Breast epithelium (tissue), 3 donors: ENCODE data around the gene SDK2.
"Not testable (repeated sequence)": the region's sequence is repeated elsewhere in the genome, so short reads cannot be mapped to it uniquely, and the experiment has no call there.

Experiments used
- POLR2A ChIP-seq: fragments of 450-650 bp; IDR thresholded peaks from one replicate; pipeline ENCODE4 v1.6.1; 2016; ENCODE audit warnings: antibody characterized with exemption, mild to moderate bottlenecking, moderate library complexity
- POLR2AphosphoS5 ChIP-seq, 3 donors: sonication (generic); formaldehyde crosslinking; IDR thresholded peaks; one replicate each; pipeline ENCODE4 v1.6.1; 2017; ENCODE audit warnings: antibody characterized with exemption in 3 of 3
- TF ChIP-seq, protein P1 (sequence below), 3 donors: fragments of 450-650 bp; IDR thresholded peaks; one replicate each; pipeline ENCODE4 v1.5.1; 2016 to 2017; ENCODE audit warnings: antibody characterized with exemption in 3 of 3, mild to moderate bottlenecking in 3 of 3, moderate library complexity in 3 of 3

DNA sequence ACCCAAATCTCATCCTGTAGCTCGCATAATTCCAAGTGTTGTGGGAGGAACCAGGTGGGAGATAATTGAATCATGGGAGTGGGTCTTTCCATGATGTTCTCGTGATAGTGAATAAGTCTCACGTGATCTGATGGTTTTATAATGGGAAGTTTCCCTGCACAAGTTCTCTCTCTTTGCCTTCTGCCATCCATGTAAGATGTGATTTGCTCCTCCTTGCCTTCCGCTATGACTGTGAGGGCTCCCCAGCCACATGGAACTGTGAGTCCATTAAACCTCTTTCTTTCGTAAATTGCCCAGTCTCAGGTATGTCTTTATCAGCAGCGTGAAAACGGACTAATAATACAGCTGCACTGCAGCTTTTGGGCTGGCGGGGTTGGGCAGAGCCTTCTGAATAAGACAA, 171.5 kb downstream of the SDK2 start:
- TF ChIP-seq, protein P1, sequence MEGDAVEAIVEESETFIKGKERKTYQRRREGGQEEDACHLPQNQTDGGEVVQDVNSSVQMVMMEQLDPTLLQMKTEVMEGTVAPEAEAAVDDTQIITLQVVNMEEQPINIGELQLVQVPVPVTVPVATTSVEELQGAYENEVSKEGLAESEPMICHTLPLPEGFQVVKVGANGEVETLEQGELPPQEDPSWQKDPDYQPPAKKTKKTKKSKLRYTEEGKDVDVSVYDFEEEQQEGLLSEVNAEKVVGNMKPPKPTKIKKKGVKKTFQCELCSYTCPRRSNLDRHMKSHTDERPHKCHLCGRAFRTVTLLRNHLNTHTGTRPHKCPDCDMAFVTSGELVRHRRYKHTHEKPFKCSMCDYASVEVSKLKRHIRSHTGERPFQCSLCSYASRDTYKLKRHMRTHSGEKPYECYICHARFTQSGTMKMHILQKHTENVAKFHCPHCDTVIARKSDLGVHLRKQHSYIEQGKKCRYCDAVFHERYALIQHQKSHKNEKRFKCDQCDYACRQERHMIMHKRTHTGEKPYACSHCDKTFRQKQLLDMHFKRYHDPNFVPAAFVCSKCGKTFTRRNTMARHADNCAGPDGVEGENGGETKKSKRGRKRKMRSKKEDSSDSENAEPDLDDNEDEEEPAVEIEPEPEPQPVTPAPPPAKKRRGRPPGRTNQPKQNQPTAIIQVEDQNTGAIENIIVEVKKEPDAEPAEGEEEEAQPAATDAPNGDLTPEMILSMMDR (IDR thresholded peaks at IDR 0.05), result not testable (repeated sequence)
- TF ChIP-seq POLR2A; POLR2AphosphoS5 (IDR thresholded peaks at IDR 0.05): not testable (repeated sequence)
